ENCODE measurements around the gene GDF9. TPM values are rescaled to one million over a fixed set of nuclear protein-coding genes. Genes with fewer than 3 reads are reported as not detected.

Gene GDF9
- total and polyA plus RNA-seq, 11 donors, result 0.10 to 1.00 (median 0.42) TPM; not detected in 1

GRCh38 chr5:132870801-132871200, 4.5 kb upstream of the GDF9 start:
- Histone ChIP-seq H3K27me3 (no peaks in the 10 kb centered on the region), H3K27ac (peak overlapping the region in 4 of 12 donors; percentile 18 to 87 (median 45)), H3K4me3 (no peak overlapping the region), H3K4me1 (peaks cover 0 to 50% (median 26%) of the 10 kb centered on the region in 12 donors), H3K9me3 (no peaks in the 10 kb centered on the region), H3K36me3 (peaks cover 0 to 60% (median 54%) of the 10 kb centered on the region in 9 donors)
- TF ChIP-seq POLR2A (IDR thresholded peaks at IDR 0.05), result no peak
- TF ChIP-seq, protein P1, sequence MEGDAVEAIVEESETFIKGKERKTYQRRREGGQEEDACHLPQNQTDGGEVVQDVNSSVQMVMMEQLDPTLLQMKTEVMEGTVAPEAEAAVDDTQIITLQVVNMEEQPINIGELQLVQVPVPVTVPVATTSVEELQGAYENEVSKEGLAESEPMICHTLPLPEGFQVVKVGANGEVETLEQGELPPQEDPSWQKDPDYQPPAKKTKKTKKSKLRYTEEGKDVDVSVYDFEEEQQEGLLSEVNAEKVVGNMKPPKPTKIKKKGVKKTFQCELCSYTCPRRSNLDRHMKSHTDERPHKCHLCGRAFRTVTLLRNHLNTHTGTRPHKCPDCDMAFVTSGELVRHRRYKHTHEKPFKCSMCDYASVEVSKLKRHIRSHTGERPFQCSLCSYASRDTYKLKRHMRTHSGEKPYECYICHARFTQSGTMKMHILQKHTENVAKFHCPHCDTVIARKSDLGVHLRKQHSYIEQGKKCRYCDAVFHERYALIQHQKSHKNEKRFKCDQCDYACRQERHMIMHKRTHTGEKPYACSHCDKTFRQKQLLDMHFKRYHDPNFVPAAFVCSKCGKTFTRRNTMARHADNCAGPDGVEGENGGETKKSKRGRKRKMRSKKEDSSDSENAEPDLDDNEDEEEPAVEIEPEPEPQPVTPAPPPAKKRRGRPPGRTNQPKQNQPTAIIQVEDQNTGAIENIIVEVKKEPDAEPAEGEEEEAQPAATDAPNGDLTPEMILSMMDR (IDR thresholded peaks at IDR 0.05), result no peak
- DNase-seq (no peak), ATAC-seq (no peak)
- 58 to 70% (median 66%) methylated on average over 2 of the region's 2 CpGs for WGBS, 4 donors
- intact Hi-C loops (cut with DNase I), result no loop called here

- no peaks in the 10 kb centered on the region for H3K9me3 ChIP-seq
- H3K36me3 ChIP-seq, result peaks cover 0 to 48% (median 39%) of the 10 kb centered on the region in 9 donors
- peaks cover 0 to 51% (median 28%) of the 10 kb centered on the region in 12 donors for H3K4me1 ChIP-seq
- intact Hi-C loops (cut with DNase I), result loop anchor here in 7 of 10 donors (5.0 to 10.0 kb wide), 4 partner anchors 36 to 186 kb away; partner anchors contain the start of genes SHROOM1 (in 4 of the 7), HSPA4 (in 1 of the 7) and SEPTIN8 (in 1 of the 7)
- TF ChIP-seq, protein P1 (IDR thresholded peaks at IDR 0.05), result no peak
- no peak for TF ChIP-seq POLR2A (IDR thresholded peaks at IDR 0.05)
- WGBS, 4 donors, result 78 to 88% (median 86%) methylated on average over 4 of the region's 4 CpGs
- no peak overlapping the region for H3K4me3 ChIP-seq
- ATAC-seq (no peak), DNase-seq (no peak)
- H3K27me3 ChIP-seq, result no peaks in the 10 kb centered on the region
- H3K27ac ChIP-seq, result no peak overlapping the region
Measured at GRCh38 chr5:132868754-132869153, 2.5 kb upstream of the GDF9 start.

DNA sequence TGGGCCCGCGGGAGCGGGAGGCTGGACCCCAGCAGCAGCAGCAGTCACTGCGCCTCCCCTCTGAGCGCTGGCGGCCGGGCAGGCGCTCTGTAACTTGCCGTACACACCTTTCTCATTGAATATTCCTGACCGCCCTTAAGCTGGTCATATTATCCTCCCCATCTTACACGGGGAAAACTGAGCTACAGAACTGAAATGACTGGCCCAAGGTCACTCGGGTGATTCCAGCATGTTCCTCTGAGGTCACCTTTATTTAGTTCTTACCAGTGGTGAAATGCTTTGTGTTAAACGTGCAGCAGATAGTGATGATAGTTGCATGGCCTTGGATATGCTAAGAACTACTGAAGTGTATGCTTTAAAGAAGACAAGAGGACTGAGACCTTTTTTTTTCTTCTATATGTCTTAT, 780 bp upstream of the GDF9 start:
- TF ChIP-seq, protein P1 (IDR thresholded peaks at IDR 0.05), result no peak
- TF ChIP-seq POLR2A (IDR thresholded peaks at IDR 0.05), result no peak
- DNase-seq (no peak), ATAC-seq (peak in 1 of 4 donors; percentile 10)
- H3K36me3 ChIP-seq, result peaks cover 0 to 43% (median 39%) of the 10 kb centered on the region in 9 donors
- H3K27me3 ChIP-seq, result no peaks in the 10 kb centered on the region
- H3K9me3 ChIP-seq, result no peaks in the 10 kb centered on the region
- 2 to 3% (median 2%) methylated on average over 10 to 13 of the region's 13 CpGs for WGBS, 4 donors
- peaks cover 0 to 34% (median 18%) of the 10 kb centered on the region in 12 donors for H3K4me1 ChIP-seq
- peak overlapping the region; percentile 90 to 97 (median 94) for H3K27ac ChIP-seq
- peak overlapping the region; percentile 67 to 95 (median 86) for H3K4me3 ChIP-seq
- intact Hi-C loops (cut with DNase I), result loop anchor here in 7 of 10 donors (2.0 to 10.0 kb wide), 5 partner anchors 35 to 188 kb away; partner anchors contain the start of genes SHROOM1 (in 5 of the 7), HSPA4 (in 1 of the 7) and SEPTIN8 (in 1 of the 7)

DNA sequence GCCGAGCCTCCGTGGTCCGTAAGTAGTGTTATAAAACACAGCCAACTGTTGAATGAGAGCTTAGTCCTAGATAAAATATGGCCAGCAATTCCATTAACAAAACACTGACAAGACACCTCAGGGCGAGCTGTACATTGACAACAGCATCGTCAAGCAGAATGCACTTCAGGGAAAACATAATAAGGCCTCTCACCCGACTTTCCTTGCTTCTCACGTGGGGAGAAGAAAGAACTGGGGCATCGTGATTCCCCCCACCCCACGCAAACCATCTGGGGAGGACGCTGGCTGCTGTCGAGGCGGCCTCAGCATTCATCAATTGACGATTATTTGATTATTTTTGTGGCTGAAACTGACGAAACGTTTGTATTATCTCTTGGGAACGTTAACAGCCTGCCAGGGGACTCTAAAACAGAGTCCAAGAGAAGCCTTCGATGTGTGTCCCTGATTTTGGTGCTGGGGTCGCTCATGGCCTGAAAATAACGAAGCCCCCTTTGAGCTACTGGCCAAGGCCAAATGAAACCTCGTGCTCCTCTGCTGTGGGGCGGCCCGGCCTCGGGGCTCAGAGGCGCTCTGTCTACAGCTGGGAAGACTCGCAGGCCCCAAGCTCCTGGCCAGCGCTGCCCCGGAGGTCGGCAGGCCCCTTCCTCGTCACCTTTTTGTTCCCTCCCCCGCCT, 464 bp downstream of the GDF9 start:
- TF ChIP-seq, protein P1 (IDR thresholded peaks at IDR 0.05), result no peak
- no peak for TF ChIP-seq POLR2A (IDR thresholded peaks at IDR 0.05)
- Histone ChIP-seq H3K9me3 (no peaks in the 10 kb centered on the region), H3K27me3 (no peaks in the 10 kb centered on the region), H3K36me3 (peaks cover 0 to 35% (median 32%) of the 10 kb centered on the region in 9 donors), H3K27ac (peak overlapping the region; percentile 90 to 97 (median 94)), H3K4me3 (peak overlapping the region; percentile 67 to 95 (median 86)), H3K4me1 (peaks cover 0 to 26% (median 17%) of the 10 kb centered on the region in 12 donors)
- peak in 3 of 4 donors; percentile 49 to 56 (median 53) for ATAC-seq
- intact Hi-C loops (cut with DNase I), result loop anchor here in 7 of 10 donors (1.0 to 10.0 kb wide), 6 partner anchors 34 to 189 kb away; partner anchors contain the start of genes SHROOM1 (in 6 of the 7), HSPA4 (in 1 of the 7) and SEPTIN8 (in 1 of the 7)
- WGBS, 4 donors, result 34 to 65% (median 46%) methylated on average over 18 to 30 of the region's 30 CpGs
- DNase-seq, result no peak

All from heart left ventricle (tissue), 16 donors.